Upper lobe of right lung (tissue), 1 donor: ENCODE results near the gene ANKRD31. TPM values are rescaled to one million over a fixed set of nuclear protein-coding genes. Genes with fewer than 3 reads are reported as not detected.
"Not testable (repeated sequence)": the region's sequence is repeated elsewhere in the genome, so short reads cannot be mapped to it uniquely, and the experiment has no call there.

Source experiments
- ATAC-seq: fragments of 200-7000 bp; cut with Tn5 transposase; one replicate; pipeline ENCODE4 v1.9.1; 2020; ENCODE audit warnings: mild to moderate bottlenecking, moderate library complexity
- DNase-seq: peaks from one replicate; pipeline ENCODE4 v3.0.0-alpha.2; 2020
- H3K27ac ChIP-seq: fragments of 200-600 bp; one replicate; pipeline ENCODE4 v1.8.0; 2022
- H3K27me3 ChIP-seq: fragments of 200-600 bp; one replicate; pipeline ENCODE4 v1.8.0; 2022; ENCODE audit warnings: mild to moderate bottlenecking
- H3K36me3 ChIP-seq: fragments of 200-600 bp; one replicate; pipeline ENCODE4 v1.8.0; 2022
- H3K4me1 ChIP-seq: fragments of 200-600 bp; one replicate; pipeline ENCODE4 v1.8.0; 2022
- H3K4me3 ChIP-seq: fragments of 200-600 bp; one replicate; pipeline ENCODE4 v1.8.0; 2022; ENCODE audit warnings: mild to moderate bottlenecking
- H3K9me3 ChIP-seq: fragments of 200-600 bp; one replicate; pipeline ENCODE4 v1.8.0; 2022
- intact Hi-C: fragments of 100-400 bp; cut with DNase I; formaldehyde crosslinking; loops from one replicate; pipeline ENCODE4 v1.11.0; 2022
- total RNA-seq: library from RNA; stranded (reverse); fragmentation: NEBNext Ultra II Directional; extraction: Animal tissue kit (Norgen Biotek cat#: 25700); gene quantifications from one replicate; pipeline ENCODE4 v1.2.1, GENCODE V29; 2021
- TF ChIP-seq, protein P1 (sequence below): fragments of 200-600 bp; IDR thresholded peaks from one replicate; pipeline ENCODE4 v1.8.0; 2022; ENCODE audit warnings: antibody characterized with exemption
- donor health status: DM: no; HTN: yes; CAD: no; lungs with severe emphysema.

Gene ANKRD31
- total RNA-seq, 1 donor from 2014 or later = 0.14 TPM

DNA sequence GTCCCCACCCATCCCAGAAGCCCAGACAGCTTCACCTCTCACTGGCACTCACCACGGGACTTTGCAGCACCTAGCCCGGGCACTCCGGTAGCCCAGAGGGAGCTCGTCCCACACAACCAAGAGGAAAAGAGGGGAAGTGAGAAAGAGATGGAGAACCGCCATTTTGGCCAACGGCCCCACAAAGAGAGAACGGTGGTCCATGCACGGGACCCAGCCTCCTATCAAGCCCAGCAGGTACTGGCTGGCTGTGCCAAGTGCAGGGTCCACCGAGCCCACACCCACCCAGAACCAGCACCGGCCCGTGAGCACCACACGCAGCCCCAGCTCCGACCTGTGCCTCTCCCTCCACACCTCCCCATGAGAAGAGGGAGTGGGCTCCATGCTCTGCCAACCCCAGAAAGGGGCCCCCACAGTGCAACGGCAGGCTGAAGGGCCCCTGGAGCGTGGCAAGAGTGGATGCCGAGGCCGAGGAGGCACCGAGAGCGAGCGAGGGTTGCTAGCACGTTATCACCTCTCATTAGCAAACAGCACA lies 105.8 kb downstream of the ANKRD31 start:
- Histone ChIP-seq H3K4me3 (no peak overlapping the region), H3K27ac (no peak overlapping the region), H3K36me3 (no peaks in the 10 kb centered on the region), H3K27me3 (no peaks in the 10 kb centered on the region), H3K4me1 (no peaks in the 10 kb centered on the region), H3K9me3 (no peaks in the 10 kb centered on the region)
- TF ChIP-seq, protein P1, sequence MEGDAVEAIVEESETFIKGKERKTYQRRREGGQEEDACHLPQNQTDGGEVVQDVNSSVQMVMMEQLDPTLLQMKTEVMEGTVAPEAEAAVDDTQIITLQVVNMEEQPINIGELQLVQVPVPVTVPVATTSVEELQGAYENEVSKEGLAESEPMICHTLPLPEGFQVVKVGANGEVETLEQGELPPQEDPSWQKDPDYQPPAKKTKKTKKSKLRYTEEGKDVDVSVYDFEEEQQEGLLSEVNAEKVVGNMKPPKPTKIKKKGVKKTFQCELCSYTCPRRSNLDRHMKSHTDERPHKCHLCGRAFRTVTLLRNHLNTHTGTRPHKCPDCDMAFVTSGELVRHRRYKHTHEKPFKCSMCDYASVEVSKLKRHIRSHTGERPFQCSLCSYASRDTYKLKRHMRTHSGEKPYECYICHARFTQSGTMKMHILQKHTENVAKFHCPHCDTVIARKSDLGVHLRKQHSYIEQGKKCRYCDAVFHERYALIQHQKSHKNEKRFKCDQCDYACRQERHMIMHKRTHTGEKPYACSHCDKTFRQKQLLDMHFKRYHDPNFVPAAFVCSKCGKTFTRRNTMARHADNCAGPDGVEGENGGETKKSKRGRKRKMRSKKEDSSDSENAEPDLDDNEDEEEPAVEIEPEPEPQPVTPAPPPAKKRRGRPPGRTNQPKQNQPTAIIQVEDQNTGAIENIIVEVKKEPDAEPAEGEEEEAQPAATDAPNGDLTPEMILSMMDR = no peak
- DNase-seq (no peak), ATAC-seq (no peak)
- intact Hi-C loops = no loop called here

DNA sequence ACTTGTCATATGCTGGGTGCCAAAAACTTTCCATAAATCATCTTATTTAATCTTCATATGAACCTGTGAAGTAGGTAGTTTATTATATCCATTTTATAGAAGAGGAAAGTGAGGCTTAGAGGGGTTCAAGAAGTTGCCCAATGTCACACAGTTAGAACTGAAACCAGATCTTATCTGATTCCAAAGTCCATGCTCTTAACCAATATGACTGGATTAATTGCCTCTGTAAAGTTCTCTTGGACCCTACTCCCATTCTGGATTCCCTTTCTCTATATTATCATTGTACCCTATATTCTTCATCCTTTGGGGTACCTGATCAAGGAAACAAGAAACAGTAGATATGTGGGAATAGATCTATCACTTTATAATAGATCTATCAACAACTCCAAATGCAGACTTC lies 119.8 kb downstream of the ANKRD31 start:
- H3K27ac ChIP-seq = no peak overlapping the region
- H3K4me3 ChIP-seq = no peak overlapping the region
- H3K27me3 ChIP-seq = no peaks in the 10 kb centered on the region
- intact Hi-C loops = no loop called here
- TF ChIP-seq, protein P1 = no peak
- ATAC-seq (no peak), DNase-seq (no peak)
- no peaks in the 10 kb centered on the region for H3K9me3 ChIP-seq
- H3K36me3 ChIP-seq = no peaks in the 10 kb centered on the region
- H3K4me1 ChIP-seq = no peaks in the 10 kb centered on the region

DNA sequence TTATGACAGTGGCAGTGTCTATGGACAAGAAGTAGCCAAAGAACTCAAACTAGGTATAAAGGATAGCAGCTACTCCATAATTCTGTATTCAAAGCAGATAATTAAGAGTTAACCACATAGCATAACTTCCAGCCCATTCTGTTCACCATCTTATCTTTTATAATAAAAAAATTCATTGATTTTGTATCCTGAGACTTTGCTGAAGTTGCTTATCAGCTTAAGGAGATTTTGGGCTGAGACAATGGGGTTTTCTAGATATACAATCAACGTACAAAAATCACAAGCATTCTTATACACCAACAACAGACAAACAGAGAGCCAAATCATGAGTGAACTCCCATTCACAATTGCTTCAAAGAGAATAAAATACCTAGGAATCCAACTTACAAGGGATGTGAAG lies 122.4 kb downstream of the ANKRD31 start:
- H3K9me3 ChIP-seq, intact Hi-C loops, ATAC-seq, H3K27ac ChIP-seq, DNase-seq, H3K4me1 ChIP-seq, H3K36me3 ChIP-seq, H3K27me3 ChIP-seq, H3K4me3 ChIP-seq: not testable (repeated sequence)

DNA sequence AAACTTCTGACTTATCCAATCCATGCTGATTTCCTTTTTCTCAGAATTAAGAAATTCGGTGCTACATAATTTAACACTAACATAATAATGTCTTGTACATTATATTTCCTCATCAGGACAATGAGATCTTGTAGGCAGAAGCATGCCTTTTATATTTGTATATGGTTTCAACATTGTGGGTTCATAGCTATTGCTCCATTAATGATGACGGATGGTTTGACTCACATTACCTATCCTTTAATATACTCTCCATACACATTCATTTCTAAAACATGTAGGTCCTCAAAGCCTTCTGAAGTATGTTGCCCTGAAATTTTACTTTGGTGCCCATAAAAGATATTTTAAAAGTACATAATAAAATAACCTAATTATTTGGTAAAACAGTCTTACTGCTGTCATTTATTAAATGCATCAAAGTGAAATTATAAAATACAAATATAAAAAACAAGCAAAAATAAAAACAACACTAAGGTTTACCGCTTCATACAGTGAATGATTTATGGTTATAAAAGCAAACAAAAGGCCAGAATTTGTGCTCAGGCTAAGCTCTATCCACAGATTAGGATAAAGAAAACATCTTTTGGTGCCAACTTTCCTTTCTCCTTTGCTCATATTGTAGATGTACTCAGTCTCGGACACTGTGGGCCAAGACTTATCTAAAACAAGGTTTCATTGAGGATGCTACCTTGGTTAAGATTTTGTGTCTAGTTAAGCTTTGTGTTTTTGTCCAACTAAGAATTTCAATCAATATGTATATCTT lies 123.1 kb downstream of the ANKRD31 start:
- no peak for DNase-seq
- ATAC-seq = no peak

DNA sequence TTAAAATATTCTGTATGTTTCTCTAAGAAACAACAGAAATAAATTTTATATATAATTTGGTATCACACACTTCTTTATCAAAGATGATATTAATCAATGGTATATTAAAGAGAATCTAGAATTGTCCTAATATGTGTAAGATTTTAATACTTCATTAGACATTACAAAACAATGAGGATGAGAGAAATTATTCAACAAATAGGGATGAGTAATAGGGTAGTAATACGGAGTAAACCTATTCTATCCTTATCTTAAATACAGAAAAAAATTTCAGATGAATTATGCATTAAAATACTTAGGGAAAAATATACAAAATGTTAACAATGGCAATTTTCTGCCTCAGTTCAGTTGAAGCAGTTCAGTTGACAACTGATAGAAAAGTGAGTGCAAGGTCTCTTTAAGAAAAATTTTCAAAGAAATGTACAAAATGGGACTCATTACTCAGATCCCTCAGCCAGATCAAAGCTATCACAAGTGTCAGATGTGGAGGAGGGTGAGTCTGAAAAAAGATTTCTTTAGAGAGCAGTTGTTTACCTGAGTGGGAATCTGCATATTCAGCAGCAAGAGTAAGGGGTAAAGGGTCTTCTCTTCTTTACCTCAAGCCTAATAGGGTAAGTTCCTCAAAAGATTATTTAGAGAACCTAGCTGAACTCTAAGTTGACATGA lies 127.6 kb downstream of the ANKRD31 start:
- Histone ChIP-seq H3K4me3 (no peak overlapping the region), H3K27ac (no peak overlapping the region), H3K4me1 (no peaks in the 10 kb centered on the region), H3K36me3 (no peaks in the 10 kb centered on the region), H3K27me3 (no peaks in the 10 kb centered on the region), H3K9me3 (no peaks in the 10 kb centered on the region)
- ATAC-seq = no peak
- intact Hi-C loops = no loop called here
- DNase-seq = no peak
- TF ChIP-seq, protein P1 = no peak

More for the DNA sequence above, 123.1 kb downstream of the ANKRD31 start:
- no peaks in the 10 kb centered on the region for H3K9me3 ChIP-seq
- H3K4me1 ChIP-seq = no peaks in the 10 kb centered on the region
- no peak overlapping the region for H3K27ac ChIP-seq
- intact Hi-C loops = no loop called here
- TF ChIP-seq, protein P1 = no peak
- no peaks in the 10 kb centered on the region for H3K27me3 ChIP-seq
- no peaks in the 10 kb centered on the region for H3K36me3 ChIP-seq
- no peak overlapping the region for H3K4me3 ChIP-seq

DNA sequence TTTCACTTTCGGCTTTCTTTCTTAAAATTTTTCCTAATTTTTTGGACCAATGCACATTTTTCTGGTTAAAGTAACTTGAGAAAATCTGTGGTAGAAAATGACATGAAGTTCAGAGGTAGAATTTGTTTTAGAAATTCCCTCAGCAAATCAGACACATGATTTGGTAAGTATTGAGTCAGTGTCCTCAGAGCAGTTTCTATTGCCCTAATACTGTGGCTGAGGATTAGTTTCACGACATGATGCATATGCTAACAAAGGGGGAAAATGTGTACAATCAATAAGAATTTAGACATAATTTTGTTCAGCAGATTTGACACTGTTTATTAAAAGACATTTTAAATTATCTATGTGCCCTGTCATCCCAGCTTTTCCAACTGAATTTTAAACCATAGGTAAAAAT lies 128.2 kb downstream of the ANKRD31 start:
- TF ChIP-seq, protein P1 = no peak
- H3K36me3 ChIP-seq = no peaks in the 10 kb centered on the region
- no peak overlapping the region for H3K4me3 ChIP-seq
- ATAC-seq = no peak
- no peaks in the 10 kb centered on the region for H3K9me3 ChIP-seq
- no peaks in the 10 kb centered on the region for H3K27me3 ChIP-seq
- no peaks in the 10 kb centered on the region for H3K4me1 ChIP-seq
- DNase-seq = no peak
- intact Hi-C loops = no loop called here
- no peak overlapping the region for H3K27ac ChIP-seq

DNA sequence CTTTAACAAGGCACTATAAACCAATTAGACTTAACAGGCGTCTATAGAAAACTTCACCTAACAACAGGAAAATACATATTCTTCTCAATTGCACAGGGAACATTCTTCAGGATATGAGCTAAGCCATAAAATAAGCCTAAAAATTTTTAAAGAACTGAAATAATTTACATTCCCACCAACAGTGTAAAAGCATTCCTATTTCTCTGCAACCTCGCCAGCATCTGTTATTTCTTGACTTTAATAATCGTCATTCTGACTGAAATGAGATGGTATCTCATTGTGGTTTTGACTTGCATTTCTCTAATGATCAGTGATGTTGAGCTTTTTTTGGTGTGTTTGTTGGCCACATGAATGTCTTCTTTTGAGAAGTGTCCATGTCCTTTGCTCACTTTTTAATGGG lies 140.7 kb downstream of the ANKRD31 start:
- H3K27me3 ChIP-seq, DNase-seq, intact Hi-C loops, ATAC-seq, H3K27ac ChIP-seq, H3K36me3 ChIP-seq, H3K4me3 ChIP-seq, H3K9me3 ChIP-seq, H3K4me1 ChIP-seq: not testable (repeated sequence)
